Uterus (tissue), 4 donors: ENCODE results near the gene CTRB2. TPM values are rescaled to one million over a fixed set of nuclear protein-coding genes. Genes with fewer than 3 reads are reported as not detected.

ENCODE experiments used
- DNase-seq, 2 donors: peaks; one replicate each; pipeline ENCODE4 v3.0.0-alpha.2; 2019 to 2020
- H3K27ac ChIP-seq, 2 donors: fragments of 200-600 bp; sonication (generic); 1 replicate in 1 of 2; 2 replicates in 1 of 2; pipeline ENCODE4 v1.5.1; 2016 to 2018
- H3K27me3 ChIP-seq, 2 donors: fragments of 200-600 bp; sonication (generic); one replicate each; pipeline ENCODE4 v1.5.1; 2018 to 2019; ENCODE audit warnings: control low read depth in 1 of 2
- H3K36me3 ChIP-seq, 2 donors: fragments of 200-600 bp; sonication (generic); one replicate each; pipeline ENCODE4 v1.5.1; 2019; ENCODE audit warnings: control low read depth in 1 of 2
- H3K4me1 ChIP-seq, 2 donors: fragments of 200-600 bp; sonication (generic); one replicate each; pipeline ENCODE4 v1.5.1; 2018 to 2019; ENCODE audit warnings: control low read depth in 1 of 2
- H3K4me3 ChIP-seq, 2 donors: fragments of 200-600 bp; sonication (generic); 1 replicate in 1 of 2; 2 replicates in 1 of 2; pipeline ENCODE4 v1.5.1; 2018 to 2019; ENCODE audit warnings: mild to moderate bottlenecking in 1 of 2
- H3K9me3 ChIP-seq, 2 donors: fragments of 200-600 bp; sonication (generic); one replicate each; pipeline ENCODE4 v1.5.1; 2019; ENCODE audit warnings: control low read depth in 1 of 2
- POLR2A ChIP-seq, 2 donors: fragments of 450-650 bp; IDR thresholded peaks; one replicate each; pipeline ENCODE4 v1.6.1; 2016; ENCODE audit warnings: antibody characterized with exemption in 2 of 2, mild to moderate bottlenecking in 1 of 2, moderate library complexity in 1 of 2
- intact Hi-C: fragments of 100-400 bp; cut with DNase I; formaldehyde crosslinking; loops from one replicate; pipeline ENCODE4 v1.15.1; 2023; ENCODE audit warnings: low total_unique reads
- total RNA-seq, 4 donors: library from RNA; depleted of rRNA in 3 of 4; stranded (reverse); fragments of >200 nt in 3 of 4; gene quantifications; one replicate each; pipeline versions ENCODE4 v1.1.0 to v1.2.4, GENCODE V29; 2014 to 2023
- TF ChIP-seq, protein P1 (sequence below), 4 experiments: fragments of 200-600 bp in 2 of 4; fragments of 450-650 bp in 2 of 4; sonication (generic) in 2 of 4; IDR thresholded peaks; one replicate each; pipeline ENCODE4 v1.5.1; 2016 to 2019; ENCODE audit warnings: antibody characterized with exemption in 4 of 4, mild to moderate bottlenecking in 2 of 4, moderate library complexity in 1 of 4
- donor health status: DM: yes; HTN: yes; CAD: no.

CTRB2 gene
- total RNA-seq, 4 donors from 2014 or later, result not detected

DNA sequence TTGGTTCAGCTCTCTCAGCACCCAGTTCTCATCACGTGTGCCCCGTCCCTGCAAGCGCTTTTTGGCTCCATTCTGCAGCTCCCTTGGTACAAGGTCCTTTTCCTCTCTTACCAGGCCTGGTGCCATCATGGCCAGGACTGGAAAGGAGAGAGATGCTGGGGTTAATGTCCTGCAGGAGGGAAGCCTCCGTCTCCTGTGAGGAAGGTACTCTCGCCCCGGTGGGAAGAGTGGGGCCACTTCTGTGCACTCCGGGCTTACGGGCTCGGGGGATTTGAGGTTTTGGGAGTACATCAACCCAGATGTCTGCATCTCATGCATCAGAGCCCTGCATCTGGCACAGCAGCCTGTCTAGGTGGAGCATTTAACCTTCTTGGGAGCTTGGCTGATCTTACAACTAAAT is 10.1 kb downstream of the CTRB2 start:
- Histone ChIP-seq H3K9me3 (no peaks in the 10 kb centered on the region), H3K4me3 (no peak overlapping the region), H3K4me1 (no peaks in the 10 kb centered on the region), H3K36me3 (no peaks in the 10 kb centered on the region), H3K27me3 (no peaks in the 10 kb centered on the region), H3K27ac (no peak overlapping the region)
- peak in 1 of 2 donors; percentile 5 for DNase-seq
- TF ChIP-seq POLR2A (IDR thresholded peaks at IDR 0.05), result no peak
- TF ChIP-seq, protein P1, sequence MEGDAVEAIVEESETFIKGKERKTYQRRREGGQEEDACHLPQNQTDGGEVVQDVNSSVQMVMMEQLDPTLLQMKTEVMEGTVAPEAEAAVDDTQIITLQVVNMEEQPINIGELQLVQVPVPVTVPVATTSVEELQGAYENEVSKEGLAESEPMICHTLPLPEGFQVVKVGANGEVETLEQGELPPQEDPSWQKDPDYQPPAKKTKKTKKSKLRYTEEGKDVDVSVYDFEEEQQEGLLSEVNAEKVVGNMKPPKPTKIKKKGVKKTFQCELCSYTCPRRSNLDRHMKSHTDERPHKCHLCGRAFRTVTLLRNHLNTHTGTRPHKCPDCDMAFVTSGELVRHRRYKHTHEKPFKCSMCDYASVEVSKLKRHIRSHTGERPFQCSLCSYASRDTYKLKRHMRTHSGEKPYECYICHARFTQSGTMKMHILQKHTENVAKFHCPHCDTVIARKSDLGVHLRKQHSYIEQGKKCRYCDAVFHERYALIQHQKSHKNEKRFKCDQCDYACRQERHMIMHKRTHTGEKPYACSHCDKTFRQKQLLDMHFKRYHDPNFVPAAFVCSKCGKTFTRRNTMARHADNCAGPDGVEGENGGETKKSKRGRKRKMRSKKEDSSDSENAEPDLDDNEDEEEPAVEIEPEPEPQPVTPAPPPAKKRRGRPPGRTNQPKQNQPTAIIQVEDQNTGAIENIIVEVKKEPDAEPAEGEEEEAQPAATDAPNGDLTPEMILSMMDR (IDR thresholded peaks at IDR 0.05), result no peak
- intact Hi-C loops, result no loop called here

DNA sequence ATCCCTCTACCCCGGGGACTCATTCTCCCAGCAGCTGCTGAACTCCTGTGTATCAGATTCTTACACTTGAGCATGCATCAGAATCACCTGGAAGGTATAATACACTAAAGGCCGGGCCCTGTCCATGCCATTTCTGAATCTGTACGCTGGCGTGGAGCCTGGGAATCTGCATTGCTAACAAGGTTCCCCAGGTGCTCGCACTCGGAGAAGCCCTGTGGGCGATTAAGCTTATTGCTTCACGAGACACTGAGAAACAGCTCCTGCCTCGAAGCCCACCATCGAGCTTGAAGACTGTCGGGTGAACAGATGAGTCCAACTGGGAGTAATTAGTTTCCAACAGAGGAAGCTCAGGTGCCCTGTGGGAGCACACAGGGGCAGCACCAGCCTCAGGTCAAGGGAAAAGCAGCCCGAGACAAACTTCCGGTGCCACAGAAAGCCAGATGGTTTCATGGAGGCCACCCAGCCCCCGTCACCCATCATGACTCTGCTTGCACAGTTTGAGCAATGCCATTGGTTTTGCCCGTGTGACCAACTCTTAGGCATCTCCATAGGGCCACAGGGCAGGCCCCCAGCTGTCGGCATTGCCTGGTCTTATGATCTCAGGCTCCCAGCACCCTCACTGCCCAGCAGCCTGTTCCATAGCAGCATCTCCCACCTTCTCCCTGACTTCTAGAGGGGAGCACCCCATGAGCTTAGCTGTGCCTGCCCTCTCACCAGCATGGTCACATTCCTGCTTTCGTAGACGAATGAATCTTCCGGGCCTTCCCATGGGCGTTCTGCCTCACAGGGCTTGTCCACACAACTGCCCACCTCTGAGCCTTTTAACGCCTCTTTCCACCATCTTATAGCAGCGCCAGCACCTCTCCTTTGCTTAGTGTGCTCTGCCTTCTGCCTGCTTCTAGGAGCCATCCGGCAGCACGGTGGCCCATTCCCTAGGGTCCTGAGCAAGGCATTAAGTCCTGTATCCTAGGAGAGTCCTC is 10.9 kb downstream of the CTRB2 start:
- TF ChIP-seq POLR2A (IDR thresholded peaks at IDR 0.05), result no peak
- TF ChIP-seq, protein P1 (IDR thresholded peaks at IDR 0.05), result no peak
- Histone ChIP-seq H3K9me3 (no peaks in the 10 kb centered on the region), H3K4me1 (no peaks in the 10 kb centered on the region), H3K27me3 (no peaks in the 10 kb centered on the region), H3K36me3 (no peaks in the 10 kb centered on the region), H3K27ac (no peak overlapping the region), H3K4me3 (no peak overlapping the region)
- intact Hi-C loops, result no loop called here
- DNase-seq, result peak in 1 of 2 donors; percentile 9

DNA sequence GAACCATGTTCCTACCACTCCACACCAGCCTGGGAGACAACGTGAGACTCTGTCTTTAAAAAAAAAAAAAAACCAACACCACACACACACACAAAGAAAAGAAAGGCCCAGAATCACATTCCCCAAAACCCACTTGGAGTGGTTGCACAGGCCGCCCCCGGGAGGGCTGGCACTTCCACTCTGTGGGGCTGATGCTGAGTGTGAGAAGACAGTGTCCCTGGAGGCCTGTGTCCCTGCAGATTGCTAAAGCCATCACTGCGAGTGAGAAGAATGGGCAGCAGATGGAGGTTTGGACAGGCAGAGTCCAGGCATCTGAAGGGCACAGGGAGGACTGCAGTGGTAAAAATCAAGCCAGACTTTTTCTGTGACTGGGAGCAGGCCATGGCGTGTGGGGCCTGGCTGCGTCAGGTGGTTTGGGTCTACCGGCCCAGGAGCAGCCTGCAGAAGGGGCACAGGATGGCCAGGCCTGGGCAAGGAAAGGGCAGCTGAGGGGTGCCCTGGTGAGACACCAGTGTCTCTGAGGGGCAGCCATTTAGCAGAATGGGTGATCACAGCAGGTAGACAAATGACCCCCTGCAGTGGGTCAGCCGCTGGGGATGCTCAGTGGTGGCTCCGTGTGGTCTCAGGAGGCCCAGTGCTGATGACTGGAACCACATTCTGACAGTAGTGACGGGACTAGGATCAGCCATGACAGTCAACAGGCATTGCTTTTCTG is 13.1 kb downstream of the CTRB2 start:
- H3K4me3 ChIP-seq, result no peak overlapping the region
- TF ChIP-seq POLR2A (IDR thresholded peaks at IDR 0.05), result no peak
- TF ChIP-seq, protein P1 (IDR thresholded peaks at IDR 0.05), result no peak
- intact Hi-C loops, result no loop called here
- H3K36me3 ChIP-seq, result no peaks in the 10 kb centered on the region
- no peaks in the 10 kb centered on the region for H3K9me3 ChIP-seq
- H3K27ac ChIP-seq, result no peak overlapping the region
- H3K27me3 ChIP-seq, result no peaks in the 10 kb centered on the region
- H3K4me1 ChIP-seq, result no peaks in the 10 kb centered on the region
- DNase-seq, result no peak

DNA sequence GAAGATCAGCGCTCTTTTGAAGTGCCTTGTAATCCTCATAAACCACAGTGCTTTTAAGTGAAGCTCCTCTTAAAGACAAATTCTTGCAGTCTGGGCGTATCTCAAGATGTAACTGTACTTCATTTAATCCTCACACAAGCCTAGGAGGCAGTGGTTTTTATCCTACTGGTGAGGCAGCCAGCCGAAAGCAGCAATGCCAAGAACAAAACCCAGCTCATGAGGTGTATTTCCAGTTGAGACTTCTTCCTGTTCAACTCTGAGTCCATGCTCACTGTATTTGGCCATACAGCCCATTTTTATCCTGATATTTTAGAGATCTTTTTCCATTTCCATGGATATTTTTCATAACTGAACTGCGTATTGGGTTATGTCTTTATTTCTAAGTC is 13.7 kb downstream of the CTRB2 start:
- no peak for DNase-seq
- TF ChIP-seq, protein P1 (IDR thresholded peaks at IDR 0.05), result no peak
- no peak for TF ChIP-seq POLR2A (IDR thresholded peaks at IDR 0.05)
- H3K36me3 ChIP-seq, result no peaks in the 10 kb centered on the region
- no peaks in the 10 kb centered on the region for H3K4me1 ChIP-seq
- intact Hi-C loops, result no loop called here
- H3K27ac ChIP-seq, result no peak overlapping the region
- no peak overlapping the region for H3K4me3 ChIP-seq
- no peaks in the 10 kb centered on the region for H3K27me3 ChIP-seq
- no peaks in the 10 kb centered on the region for H3K9me3 ChIP-seq
